DMS53 (cell line): Measurements from ENCODE around the gene TRIM34.
"Not testable (repeated sequence)": the region's sequence is repeated elsewhere in the genome, so short reads cannot be mapped to it uniquely, and the experiment has no call there.

Experiments
- DNase-seq: peaks from one replicate; lab custom pipeline; 2025; lab: John Stamatoyannopoulos, UW

Gene TRIM34

GRCh38 chr11:5684646-5685362, 60.0 kb downstream of the TRIM34 start, which contains the start of gene TRIM5:
TSS of gene TRIM5 (minus strand) at chr11:5685074. CDS start at chr11:5680177, 4,897 bp downstream.
- peak; percentile 86 for DNase-seq

GRCh38 chr11:5686426-5686825, 61.6 kb downstream of the TRIM34 start:
- DNase-seq = no peak

- no peak for DNase-seq
Measured at GRCh38 chr11:5688482-5688881, 63.7 kb downstream of the TRIM34 start.

- no peak for DNase-seq
Measured at GRCh38 chr11:5689551-5689983, 64.8 kb downstream of the TRIM34 start, which contains the start of gene TRIM22. TSS of gene TRIM22 (plus strand) at chr11:5689790. CDS start at chr11:5696233, 6,443 bp downstream.

- no peak for DNase-seq
Measured at GRCh38 chr11:5690216-5690615, 65.4 kb downstream of the TRIM34 start.

- DNase-seq = no peak
Measured at GRCh38 chr11:5690736-5691135, 65.9 kb downstream of the TRIM34 start.

GRCh38 chr11:5691238-5691963, 66.6 kb downstream of the TRIM34 start:
- not testable (repeated sequence) for DNase-seq

- no peak for DNase-seq
Measured at GRCh38 chr11:5691964-5692361, 67.2 kb downstream of the TRIM34 start.
